ENCODE data around the gene PODN.

Gene PODN

DNA sequence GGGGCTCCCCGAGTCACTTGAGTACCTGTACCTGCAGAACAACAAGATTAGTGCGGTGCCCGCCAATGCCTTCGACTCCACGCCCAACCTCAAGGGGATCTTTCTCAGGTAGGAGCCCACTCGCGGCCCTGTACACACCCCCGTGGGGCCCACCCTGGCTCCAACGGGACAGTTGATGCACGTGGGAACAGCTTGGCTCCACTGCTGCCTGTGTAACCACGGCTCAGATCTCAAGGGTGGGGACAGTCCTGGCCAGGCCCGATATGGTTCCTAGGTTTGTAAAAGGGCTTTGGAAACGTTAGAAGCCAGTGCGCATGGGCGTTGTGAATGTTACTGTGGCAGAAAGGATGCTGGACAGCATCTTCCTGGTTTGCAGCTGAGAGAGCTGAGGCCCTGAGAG lies 18.8 kb downstream of the PODN start:
- Histone ChIP-seq H3K27me3 (ENCODE audit: low read depth, low read length) (no peaks in the 10 kb centered on the region), H3K4me1 (ENCODE audit: low read length) (no peaks in the 10 kb centered on the region), H3K4me2 (ENCODE audit: low read length) (no peak overlapping the region), H3K27ac (ENCODE audit: low read length) (no peak overlapping the region), H2AFZ (ENCODE audit: low read depth, low read length) (no peak overlapping the region), H3K9me3 (ENCODE audit: insufficient read depth, low read length) (no peaks in the 10 kb centered on the region), H3K9ac (ENCODE audit: low read length) (no peak overlapping the region), H4K20me1 (ENCODE audit: insufficient read depth, low read length) (no peaks in the 10 kb centered on the region), H3K4me3 (ENCODE audit: low read length) (no peak overlapping the region), H3K36me3 (replicated peaks; ENCODE audit: low read depth, low read length) (no peaks in the 10 kb centered on the region), H3K79me2 (ENCODE audit: low read length) (no peaks in the 10 kb centered on the region)
- TF ChIP-seq EZH2phosphoT487 (IDR thresholded peaks at IDR 0.05; ENCODE audit: low read depth), result no peak
- TF ChIP-seq, protein P1, sequence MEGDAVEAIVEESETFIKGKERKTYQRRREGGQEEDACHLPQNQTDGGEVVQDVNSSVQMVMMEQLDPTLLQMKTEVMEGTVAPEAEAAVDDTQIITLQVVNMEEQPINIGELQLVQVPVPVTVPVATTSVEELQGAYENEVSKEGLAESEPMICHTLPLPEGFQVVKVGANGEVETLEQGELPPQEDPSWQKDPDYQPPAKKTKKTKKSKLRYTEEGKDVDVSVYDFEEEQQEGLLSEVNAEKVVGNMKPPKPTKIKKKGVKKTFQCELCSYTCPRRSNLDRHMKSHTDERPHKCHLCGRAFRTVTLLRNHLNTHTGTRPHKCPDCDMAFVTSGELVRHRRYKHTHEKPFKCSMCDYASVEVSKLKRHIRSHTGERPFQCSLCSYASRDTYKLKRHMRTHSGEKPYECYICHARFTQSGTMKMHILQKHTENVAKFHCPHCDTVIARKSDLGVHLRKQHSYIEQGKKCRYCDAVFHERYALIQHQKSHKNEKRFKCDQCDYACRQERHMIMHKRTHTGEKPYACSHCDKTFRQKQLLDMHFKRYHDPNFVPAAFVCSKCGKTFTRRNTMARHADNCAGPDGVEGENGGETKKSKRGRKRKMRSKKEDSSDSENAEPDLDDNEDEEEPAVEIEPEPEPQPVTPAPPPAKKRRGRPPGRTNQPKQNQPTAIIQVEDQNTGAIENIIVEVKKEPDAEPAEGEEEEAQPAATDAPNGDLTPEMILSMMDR (IDR thresholded peaks at IDR 0.05; ENCODE audit: low read depth, low read length), result no peak

DNA sequence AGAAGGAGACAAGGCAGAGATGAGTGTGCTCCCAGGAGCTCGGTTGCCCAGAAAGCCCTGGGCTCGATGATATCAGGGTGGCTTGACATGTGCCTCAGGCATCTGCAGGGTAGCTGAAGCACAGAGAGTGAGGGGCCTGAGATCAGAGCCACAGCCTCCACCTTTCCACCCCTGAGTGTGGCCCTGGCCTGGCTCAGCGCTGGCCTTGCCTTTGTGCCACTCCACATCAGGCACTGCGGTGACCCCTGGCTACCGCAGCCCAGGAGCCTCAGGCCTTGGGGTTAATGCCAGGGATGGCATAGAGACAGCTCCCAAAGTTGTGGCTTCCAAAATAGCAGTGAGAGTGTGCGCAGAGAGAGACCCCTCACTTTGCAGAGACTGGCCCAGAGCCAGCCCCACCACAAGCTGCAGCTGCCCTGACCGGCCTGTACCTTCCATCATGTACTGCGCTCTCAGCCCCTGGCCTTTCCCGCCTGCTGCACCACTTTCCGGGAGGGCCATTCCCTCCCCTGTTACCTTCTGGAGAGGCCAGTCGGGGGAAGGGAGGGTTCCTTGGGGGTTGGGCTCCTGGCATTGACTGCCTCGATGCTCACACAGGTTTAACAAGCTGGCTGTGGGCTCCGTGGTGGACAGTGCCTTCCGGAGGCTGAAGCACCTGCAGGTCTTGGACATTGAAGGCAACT lies 19.5 kb downstream of the PODN start:
- H3K27me3 ChIP-seq (ENCODE audit: low read depth, low read length), result no peaks in the 10 kb centered on the region
- no peak overlapping the region for H3K4me3 ChIP-seq (ENCODE audit: low read length)
- H3K4me2 ChIP-seq (ENCODE audit: low read length), result no peak overlapping the region
- H4K20me1 ChIP-seq (ENCODE audit: insufficient read depth, low read length), result no peaks in the 10 kb centered on the region
- H3K4me1 ChIP-seq (ENCODE audit: low read length), result no peaks in the 10 kb centered on the region
- H3K9me3 ChIP-seq (ENCODE audit: insufficient read depth, low read length), result no peaks in the 10 kb centered on the region
- no peak overlapping the region for H2AFZ ChIP-seq (ENCODE audit: low read depth, low read length)
- H3K79me2 ChIP-seq (ENCODE audit: low read length), result no peaks in the 10 kb centered on the region
- no peak overlapping the region for H3K9ac ChIP-seq (ENCODE audit: low read length)
- TF ChIP-seq, protein P1 (IDR thresholded peaks at IDR 0.05; ENCODE audit: low read depth, low read length), result no peak
- no peak for TF ChIP-seq EZH2phosphoT487 (IDR thresholded peaks at IDR 0.05; ENCODE audit: low read depth)
- H3K36me3 ChIP-seq (replicated peaks; ENCODE audit: low read depth, low read length), result no peaks in the 10 kb centered on the region
- H3K27ac ChIP-seq (ENCODE audit: low read length), result no peak overlapping the region

DNA sequence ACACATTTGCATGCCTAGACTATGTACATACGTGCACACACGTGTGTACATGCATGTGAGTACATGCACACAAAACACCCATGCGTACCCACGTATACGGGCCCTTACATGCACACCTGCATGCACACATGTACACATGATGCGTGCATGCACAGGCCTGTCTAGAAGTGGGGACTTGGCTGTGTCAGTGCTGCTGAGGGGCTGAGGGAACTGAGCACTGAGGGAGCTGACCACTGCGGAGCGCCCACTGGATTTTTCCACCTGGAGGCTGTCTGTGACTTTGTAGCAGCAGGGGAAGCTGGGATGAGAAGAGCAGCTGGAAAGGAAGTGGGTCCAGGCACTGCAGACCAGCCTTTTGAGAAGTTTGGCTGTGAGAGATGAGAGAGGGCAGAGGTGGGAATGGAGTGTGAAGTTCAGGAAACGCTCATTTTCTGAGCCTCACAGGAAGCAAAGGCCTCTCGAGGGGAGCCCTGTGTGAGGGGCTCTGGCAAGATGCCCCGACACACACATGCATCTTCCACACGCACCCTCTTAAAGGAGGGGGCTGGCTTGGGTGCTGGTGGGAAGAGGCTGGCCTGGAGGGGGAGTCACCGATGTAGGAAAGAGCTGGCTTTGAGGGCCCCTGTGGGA lies 20.9 kb downstream of the PODN start:
- TF ChIP-seq, protein P1 (IDR thresholded peaks at IDR 0.05; ENCODE audit: low read depth, low read length), result no peak
- TF ChIP-seq EZH2phosphoT487 (IDR thresholded peaks at IDR 0.05; ENCODE audit: low read depth), result no peak
- Histone ChIP-seq H3K9ac (ENCODE audit: low read length) (no peak overlapping the region), H2AFZ (ENCODE audit: low read depth, low read length) (no peak overlapping the region), H3K9me3 (ENCODE audit: insufficient read depth, low read length) (no peaks in the 10 kb centered on the region), H4K20me1 (ENCODE audit: insufficient read depth, low read length) (no peaks in the 10 kb centered on the region), H3K36me3 (replicated peaks; ENCODE audit: low read depth, low read length) (no peaks in the 10 kb centered on the region), H3K79me2 (ENCODE audit: low read length) (no peaks in the 10 kb centered on the region), H3K27ac (ENCODE audit: low read length) (no peak overlapping the region), H3K4me1 (ENCODE audit: low read length) (no peaks in the 10 kb centered on the region), H3K27me3 (ENCODE audit: low read depth, low read length) (no peaks in the 10 kb centered on the region), H3K4me3 (ENCODE audit: low read length) (no peak overlapping the region), H3K4me2 (ENCODE audit: low read length) (no peak overlapping the region)

DNA sequence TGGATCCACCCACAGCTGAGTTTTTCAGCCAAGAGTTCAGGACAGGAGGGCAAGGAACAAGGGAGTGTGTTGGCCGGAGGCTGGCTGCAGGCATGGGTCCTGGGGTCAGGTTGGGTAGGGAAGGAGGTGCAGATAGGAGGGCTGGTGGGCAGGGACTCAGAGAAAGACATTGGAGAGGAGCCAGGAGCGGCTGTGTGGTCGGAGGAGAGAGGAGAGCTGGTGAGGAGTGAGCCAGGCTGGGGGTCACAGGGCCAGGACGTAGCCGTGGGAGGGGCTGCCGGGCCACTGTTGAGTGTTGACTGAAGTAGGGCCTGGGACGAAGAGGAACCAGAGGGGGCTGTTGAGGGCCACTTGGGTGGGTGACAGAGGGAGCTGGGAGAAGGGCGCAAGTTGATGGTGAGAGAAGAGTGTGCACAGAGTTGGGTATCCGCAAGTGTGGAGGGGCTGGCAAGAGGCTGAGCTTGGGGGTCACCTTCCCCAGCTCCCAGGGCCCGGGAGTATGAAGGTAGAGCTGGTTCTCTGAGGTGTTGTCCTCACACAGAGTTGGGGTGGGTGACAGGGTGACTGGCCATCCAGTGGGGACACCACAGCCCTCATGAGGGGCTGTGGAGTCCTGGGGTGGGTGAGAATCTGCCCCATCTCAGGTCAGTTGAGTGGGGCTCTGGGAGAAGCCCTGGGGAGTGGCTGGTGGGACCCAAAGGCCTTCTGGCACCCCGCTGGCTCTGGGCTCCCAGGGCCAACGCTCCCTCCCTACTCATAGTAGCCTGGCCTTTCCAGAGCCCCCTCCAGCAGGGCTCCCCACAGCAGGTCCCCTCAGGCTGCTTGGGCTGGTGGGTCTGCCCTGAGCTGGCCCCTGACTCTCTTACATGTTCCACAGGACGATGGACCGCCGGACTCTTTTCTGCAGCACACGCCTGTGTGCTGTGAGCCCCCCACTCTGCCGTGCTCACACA lies 21.9 kb downstream of the PODN start:
- H3K4me1 ChIP-seq (ENCODE audit: low read length), result no peaks in the 10 kb centered on the region
- H3K79me2 ChIP-seq (ENCODE audit: low read length), result no peaks in the 10 kb centered on the region
- H3K4me2 ChIP-seq (ENCODE audit: low read length), result no peak overlapping the region
- no peaks in the 10 kb centered on the region for H4K20me1 ChIP-seq (ENCODE audit: insufficient read depth, low read length)
- no peak overlapping the region for H3K27ac ChIP-seq (ENCODE audit: low read length)
- no peak for TF ChIP-seq EZH2phosphoT487 (IDR thresholded peaks at IDR 0.05; ENCODE audit: low read depth)
- TF ChIP-seq, protein P1 (IDR thresholded peaks at IDR 0.05; ENCODE audit: low read depth, low read length), result no peak
- H3K9ac ChIP-seq (ENCODE audit: low read length), result no peak overlapping the region
- H2AFZ ChIP-seq (ENCODE audit: low read depth, low read length), result no peak overlapping the region
- H3K27me3 ChIP-seq (ENCODE audit: low read depth, low read length), result no peaks in the 10 kb centered on the region
- H3K4me3 ChIP-seq (ENCODE audit: low read length), result no peak overlapping the region
- H3K36me3 ChIP-seq (replicated peaks; ENCODE audit: low read depth, low read length), result no peaks in the 10 kb centered on the region
- H3K9me3 ChIP-seq (ENCODE audit: insufficient read depth, low read length), result no peaks in the 10 kb centered on the region
